Lung (tissue), 12 donors: ENCODE results near the gene MLST8. TPM values are rescaled to one million over a fixed set of nuclear protein-coding genes. Genes with fewer than 3 reads are reported as not detected.

Experiments used
- ATAC-seq: fragments of 200-7000 bp; cut with Tn5 transposase; one replicate; pipeline ENCODE4 v1.9.1; 2020; ENCODE audit warnings: moderate number of reproducible peaks; ENCODE audit not compliant: insufficient read depth, low FRiP score
- DNase-seq, 3 donors: peaks; one replicate each; pipeline ENCODE4 v3.0.0-alpha.2; 2013 to 2017
- H3K27ac ChIP-seq, 2 donors: one replicate each; pipeline ENCODE4 v1.5.1; 2013; ENCODE audit warnings: mild to moderate bottlenecking in 2 of 2, moderate library complexity in 2 of 2, control low read depth in 1 of 2, inconsistent platforms in 1 of 2, low read depth in 1 of 2, low read length in 1 of 2
- H3K27me3 ChIP-seq, 3 donors: one replicate each; pipeline ENCODE4 v1.5.1; 2013; ENCODE audit warnings: low read length in 2 of 3; ENCODE audit not compliant: control insufficient read depth in 3 of 3, insufficient read depth in 3 of 3
- H3K36me3 ChIP-seq, 4 donors: one replicate each; pipeline ENCODE4 v1.5.1; 2013; ENCODE audit warnings: low read length in 4 of 4, mild to moderate bottlenecking in 1 of 4, moderate library complexity in 1 of 4; ENCODE audit not compliant: control insufficient read depth in 4 of 4, insufficient read depth in 4 of 4
- H3K4me1 ChIP-seq, 5 donors: one replicate each; pipeline ENCODE4 v1.5.1; 2013; ENCODE audit warnings: low read length in 5 of 5, mild to moderate bottlenecking in 2 of 5, moderate library complexity in 1 of 5; ENCODE audit not compliant: control insufficient read depth in 5 of 5, insufficient read depth in 5 of 5
- H3K4me3 ChIP-seq: one replicate; pipeline ENCODE4 v1.5.1; 2013; ENCODE audit warnings: mild to moderate bottlenecking, control low read depth, moderate library complexity
- H3K9ac ChIP-seq, 2 donors: one replicate each; pipeline ENCODE4 v1.5.1; 2013; ENCODE audit warnings: low read length in 2 of 2, control low read depth in 1 of 2; ENCODE audit not compliant: insufficient read depth in 1 of 2
- H3K9me3 ChIP-seq, 4 donors: one replicate each; pipeline ENCODE4 v1.5.1; 2013; ENCODE audit warnings: low read length in 3 of 4, mild to moderate bottlenecking in 1 of 4, moderate library complexity in 1 of 4; ENCODE audit not compliant: control insufficient read depth in 4 of 4, insufficient read depth in 3 of 4
- WGBS, 2 donors: extraction: QIAGEN DNeasy Blood & Tissue Kit; methylation state at CpG; one replicate each; pipeline ENCODE4 v1.1.7; 2013; 5-methylcytosine and 5-hydroxymethylcytosine counted together
- polyA plus RNA-seq, 2 donors: library from polyadenylated mRNA; stranded (reverse); fragments of 200-250 nt; gene quantifications; one replicate each; pipeline ENCODE4 v1.2.1, GENCODE V29; 2013
- total RNA-seq, 2 donors: library from RNA; depleted of rRNA in 1 of 2; stranded (reverse); fragments of >200 nt in 1 of 2; gene quantifications; one replicate each; pipeline ENCODE4 v1.2.1, GENCODE V29; 2014 to 2021
- TF ChIP-seq, protein P1 (sequence below): IDR thresholded peaks from 2 replicates; pipeline ENCODE4 v1.5.1; 2012; ENCODE audit warnings: mild to moderate bottlenecking; ENCODE audit errors: control extremely low read depth, extremely low read depth
- donor health status: control.
- donor health status: control.
- donor health status: Bipolar disorder and iron deficiency.
- donor health status: healthy.
- donor health status: DM: yes; HTN: yes; CAD: no.

The MLST8 gene
- total and polyA plus RNA-seq, 4 donors = 17.2 to 48.9 (median 41.2) TPM

DNA sequence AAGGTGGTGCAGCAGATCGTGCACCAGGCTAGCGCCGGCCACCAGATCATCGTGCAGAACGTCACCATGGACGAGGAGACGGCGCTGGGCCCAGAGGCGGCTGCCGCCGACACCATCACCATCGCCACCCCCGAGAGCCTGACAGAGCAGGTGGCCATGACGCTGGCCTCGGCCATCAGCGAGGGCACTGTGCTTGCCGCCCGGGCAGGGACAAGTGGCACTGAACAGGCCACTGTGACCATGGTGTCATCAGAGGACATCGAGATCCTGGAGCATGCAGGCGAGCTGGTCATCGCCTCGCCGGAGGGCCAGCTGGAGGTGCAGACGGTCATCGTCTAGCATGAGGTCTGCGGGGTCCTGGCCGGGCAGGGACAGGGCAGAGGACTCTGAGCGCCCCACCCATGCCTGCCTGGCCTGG lies 30.0 kb downstream of the MLST8 start:
- H3K27me3 ChIP-seq = peaks cover 0 to 27% (median 4%) of the 10 kb centered on the region in 3 donors
- ATAC-seq = no peak
- H3K36me3 ChIP-seq = peaks cover 0 to 64% (median 19%) of the 10 kb centered on the region in 4 donors
- H3K4me1 ChIP-seq = peaks cover 0 to 13% (median 7%) of the 10 kb centered on the region in 5 donors
- H3K27ac ChIP-seq = no peak overlapping the region
- WGBS, 2 donors = 95 to 96% methylated on average over 28 of the region's 28 CpGs
- no peak overlapping the region for H3K4me3 ChIP-seq
- no peak overlapping the region for H3K9ac ChIP-seq
- no peak for DNase-seq
- peaks cover 0 to 22% (median 0%) of the 10 kb centered on the region in 4 donors for H3K9me3 ChIP-seq
- TF ChIP-seq, protein P1, sequence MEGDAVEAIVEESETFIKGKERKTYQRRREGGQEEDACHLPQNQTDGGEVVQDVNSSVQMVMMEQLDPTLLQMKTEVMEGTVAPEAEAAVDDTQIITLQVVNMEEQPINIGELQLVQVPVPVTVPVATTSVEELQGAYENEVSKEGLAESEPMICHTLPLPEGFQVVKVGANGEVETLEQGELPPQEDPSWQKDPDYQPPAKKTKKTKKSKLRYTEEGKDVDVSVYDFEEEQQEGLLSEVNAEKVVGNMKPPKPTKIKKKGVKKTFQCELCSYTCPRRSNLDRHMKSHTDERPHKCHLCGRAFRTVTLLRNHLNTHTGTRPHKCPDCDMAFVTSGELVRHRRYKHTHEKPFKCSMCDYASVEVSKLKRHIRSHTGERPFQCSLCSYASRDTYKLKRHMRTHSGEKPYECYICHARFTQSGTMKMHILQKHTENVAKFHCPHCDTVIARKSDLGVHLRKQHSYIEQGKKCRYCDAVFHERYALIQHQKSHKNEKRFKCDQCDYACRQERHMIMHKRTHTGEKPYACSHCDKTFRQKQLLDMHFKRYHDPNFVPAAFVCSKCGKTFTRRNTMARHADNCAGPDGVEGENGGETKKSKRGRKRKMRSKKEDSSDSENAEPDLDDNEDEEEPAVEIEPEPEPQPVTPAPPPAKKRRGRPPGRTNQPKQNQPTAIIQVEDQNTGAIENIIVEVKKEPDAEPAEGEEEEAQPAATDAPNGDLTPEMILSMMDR = no peak

DNA sequence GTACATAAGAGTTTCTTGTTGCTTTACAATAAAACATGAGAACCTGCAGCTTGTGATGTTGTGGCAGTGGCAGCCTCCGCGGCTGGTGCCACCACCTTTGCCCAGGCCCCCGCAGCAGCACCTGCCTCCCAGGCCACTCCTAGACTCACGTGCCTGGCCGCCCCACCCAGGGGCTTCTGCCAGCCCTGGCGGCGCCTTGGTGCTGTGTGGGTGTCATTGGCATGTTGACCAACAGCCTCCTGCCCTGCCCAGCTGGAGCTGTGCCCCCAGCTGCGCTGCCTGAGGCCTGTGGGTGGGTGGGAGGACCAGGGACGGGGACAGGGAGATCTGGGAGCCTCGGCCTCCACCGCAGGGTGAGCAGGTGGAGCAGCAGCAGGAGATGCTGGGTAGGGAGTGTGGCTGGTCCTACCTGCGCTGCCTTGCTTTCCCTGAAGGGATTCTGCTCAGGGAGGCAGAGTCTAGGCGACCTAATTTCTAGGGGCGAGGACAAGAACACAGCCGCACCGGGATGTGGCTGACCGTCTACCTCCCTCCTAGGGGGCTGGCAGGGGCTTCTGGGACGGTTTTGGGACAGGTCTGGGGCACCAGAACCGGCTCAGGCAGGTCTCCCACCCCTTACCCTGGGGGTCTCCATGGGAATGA lies 30.6 kb downstream of the MLST8 start:
- peaks cover 0 to 13% (median 7%) of the 10 kb centered on the region in 5 donors for H3K4me1 ChIP-seq
- peaks cover 0 to 22% (median 0%) of the 10 kb centered on the region in 4 donors for H3K9me3 ChIP-seq
- no peak overlapping the region for H3K9ac ChIP-seq
- H3K27me3 ChIP-seq = peaks cover 0 to 27% (median 4%) of the 10 kb centered on the region in 3 donors
- no peak overlapping the region for H3K4me3 ChIP-seq
- H3K36me3 ChIP-seq = peaks cover 0 to 59% (median 19%) of the 10 kb centered on the region in 4 donors
- TF ChIP-seq, protein P1 = no peak
- no peak for DNase-seq
- 85 to 87% methylated on average over 19 of the region's 19 CpGs for WGBS, 2 donors
- H3K27ac ChIP-seq = no peak overlapping the region
- ATAC-seq = no peak

DNA sequence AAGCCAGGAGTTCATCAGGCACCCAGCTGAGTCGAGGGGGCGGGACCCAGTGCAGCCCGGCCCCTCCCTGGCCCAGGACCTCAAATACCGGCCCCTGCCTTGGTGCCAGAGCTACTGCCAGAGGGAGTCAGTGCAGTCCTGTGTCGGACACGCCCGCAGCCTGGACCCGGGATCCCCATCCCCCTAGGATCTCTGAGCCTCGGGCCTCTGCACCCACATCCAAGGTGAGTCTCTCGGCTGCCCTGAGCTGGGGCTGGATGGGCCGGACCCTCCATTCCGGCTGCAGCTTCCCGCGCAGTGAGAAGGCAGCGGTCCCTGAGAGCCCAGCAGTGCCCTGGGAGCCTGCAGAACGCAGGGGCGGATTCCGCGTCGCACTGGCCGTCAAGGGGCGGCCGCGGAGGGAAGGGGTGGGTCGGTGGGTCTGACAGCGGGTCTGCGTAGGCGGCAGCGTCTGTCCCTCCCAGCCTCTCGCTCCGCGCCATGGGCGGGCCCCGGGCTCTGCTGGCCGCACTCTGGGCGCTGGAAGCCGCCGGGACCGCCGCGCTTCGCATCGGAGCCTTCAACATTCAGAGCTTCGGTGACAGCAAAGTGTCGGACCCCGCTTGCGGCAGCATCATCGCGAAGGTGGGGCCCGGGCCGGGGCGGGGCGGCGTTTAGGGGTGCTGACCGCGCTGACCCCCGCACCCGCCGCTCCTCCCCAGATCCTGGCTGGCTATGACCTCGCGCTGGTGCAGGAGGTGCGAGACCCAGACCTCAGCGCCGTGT lies 31.3 kb downstream of the MLST8 start, which contains the start of gene DNASE1L2:
Gene DNASE1L2, plus strand, starts transcription at position 108 of the 765 bp plus-strand sequence. Its CDS starts 373 bp downstream, at position 481.
- peaks cover 0 to 52% (median 19%) of the 10 kb centered on the region in 4 donors for H3K36me3 ChIP-seq
- 6 to 8% methylated on average over 62 to 64 of the region's 64 CpGs for WGBS, 2 donors
- no peak within 1 kb of the TSS for H3K9ac ChIP-seq
- H3K9me3 ChIP-seq = peaks cover 0 to 20% (median 0%) of the 10 kb centered on the region in 4 donors
- peaks cover 0 to 13% (median 7%) of the 10 kb centered on the region in 5 donors for H3K4me1 ChIP-seq
- TF ChIP-seq, protein P1 = no peak
- H3K27ac ChIP-seq = no peak within 1 kb of the TSS
- ATAC-seq (no peak), DNase-seq (peak; percentile 25 to 49 (median 42))
- H3K27me3 ChIP-seq = peaks cover 0 to 27% (median 4%) of the 10 kb centered on the region in 3 donors
- no peak within 1 kb of the TSS for H3K4me3 ChIP-seq
